ENCODE results near the gene OR4D10.
"Not testable (repeated sequence)": the region's sequence is repeated elsewhere in the genome, so short reads cannot be mapped to it uniquely, and the experiment has no call there.

Gene OR4D10

GRCh38 chr11:59473015-59473414, at the start of gene OR4D10:
OR4D10 (plus strand) TSS chr11:59473315; CDS start chr11:59477430, 4,115 bp downstream.
- Histone ChIP-seq H3K4me1 (ENCODE audit: control insufficient read depth in 5 of 5, insufficient read depth in 5 of 5, low read length in 5 of 5) (no peaks in the 10 kb centered on the region), H3K36me3 (ENCODE audit: control insufficient read depth in 5 of 5, insufficient read depth in 5 of 5, low read length in 5 of 5) (no peaks in the 10 kb centered on the region), H3K4me3 (ENCODE audit: low read depth in 1 of 5, low read length in 5 of 5) (no peak within 1 kb of the TSS), H3K9ac (ENCODE audit: low read length in 5 of 5) (no peak within 1 kb of the TSS), H3K27ac (ENCODE audit: low read depth, low read length) (no peak within 1 kb of the TSS), H3K27me3 (ENCODE audit: control insufficient read depth in 5 of 5, insufficient read depth in 4 of 5, low read length in 5 of 5) (no peaks in the 10 kb centered on the region), H3K9me3 (ENCODE audit: control insufficient read depth in 5 of 5, low read length in 5 of 5) (no peaks in the 10 kb centered on the region)

GRCh38 chr11:59423835-59424234, 49.3 kb upstream of the OR4D10 start:
- Histone ChIP-seq H3K9me3 (ENCODE audit: control insufficient read depth in 5 of 5, low read length in 5 of 5) (no peaks in the 10 kb centered on the region), H3K27ac (ENCODE audit: low read depth, low read length) (no peak overlapping the region), H3K4me3 (ENCODE audit: low read depth in 1 of 5, low read length in 5 of 5) (no peak overlapping the region), H3K36me3 (ENCODE audit: control insufficient read depth in 5 of 5, insufficient read depth in 5 of 5, low read length in 5 of 5) (no peaks in the 10 kb centered on the region), H3K9ac (ENCODE audit: low read length in 5 of 5) (no peak overlapping the region), H3K4me1 (ENCODE audit: control insufficient read depth in 5 of 5, insufficient read depth in 5 of 5, low read length in 5 of 5) (no peaks in the 10 kb centered on the region), H3K27me3 (ENCODE audit: control insufficient read depth in 5 of 5, insufficient read depth in 4 of 5, low read length in 5 of 5) (no peaks in the 10 kb centered on the region)

DNA sequence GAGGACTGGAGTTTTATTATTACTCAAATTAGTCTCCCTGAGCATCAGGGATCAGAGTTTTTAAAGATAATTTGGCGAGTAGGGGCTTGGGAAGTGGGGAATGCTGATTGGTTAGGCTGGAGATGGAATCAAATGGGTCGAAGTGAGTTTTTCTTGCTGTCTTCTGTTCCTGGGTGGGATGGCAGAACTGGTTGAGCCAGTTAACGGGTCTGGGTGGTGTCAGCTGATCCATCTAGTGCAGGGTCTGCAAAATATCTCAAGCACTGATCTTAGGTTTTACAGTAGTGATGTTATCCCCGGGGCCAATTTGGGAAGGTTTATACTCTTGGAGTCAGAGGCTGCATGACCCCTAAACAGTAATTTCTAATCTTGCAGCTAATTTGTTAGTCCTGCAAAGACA, 48.0 kb upstream of the OR4D10 start:
- Histone ChIP-seq H3K4me3 (ENCODE audit: low read depth in 1 of 5, low read length in 5 of 5) (no peak overlapping the region), H3K9me3 (ENCODE audit: control insufficient read depth in 5 of 5, low read length in 5 of 5) (no peaks in the 10 kb centered on the region), H3K36me3 (ENCODE audit: control insufficient read depth in 5 of 5, insufficient read depth in 5 of 5, low read length in 5 of 5) (no peaks in the 10 kb centered on the region), H3K27me3 (ENCODE audit: control insufficient read depth in 5 of 5, insufficient read depth in 4 of 5, low read length in 5 of 5) (no peaks in the 10 kb centered on the region), H3K4me1 (ENCODE audit: control insufficient read depth in 5 of 5, insufficient read depth in 5 of 5, low read length in 5 of 5) (no peaks in the 10 kb centered on the region), H3K27ac (ENCODE audit: low read depth, low read length) (no peak overlapping the region), H3K9ac (ENCODE audit: low read length in 5 of 5) (no peak overlapping the region)

DNA sequence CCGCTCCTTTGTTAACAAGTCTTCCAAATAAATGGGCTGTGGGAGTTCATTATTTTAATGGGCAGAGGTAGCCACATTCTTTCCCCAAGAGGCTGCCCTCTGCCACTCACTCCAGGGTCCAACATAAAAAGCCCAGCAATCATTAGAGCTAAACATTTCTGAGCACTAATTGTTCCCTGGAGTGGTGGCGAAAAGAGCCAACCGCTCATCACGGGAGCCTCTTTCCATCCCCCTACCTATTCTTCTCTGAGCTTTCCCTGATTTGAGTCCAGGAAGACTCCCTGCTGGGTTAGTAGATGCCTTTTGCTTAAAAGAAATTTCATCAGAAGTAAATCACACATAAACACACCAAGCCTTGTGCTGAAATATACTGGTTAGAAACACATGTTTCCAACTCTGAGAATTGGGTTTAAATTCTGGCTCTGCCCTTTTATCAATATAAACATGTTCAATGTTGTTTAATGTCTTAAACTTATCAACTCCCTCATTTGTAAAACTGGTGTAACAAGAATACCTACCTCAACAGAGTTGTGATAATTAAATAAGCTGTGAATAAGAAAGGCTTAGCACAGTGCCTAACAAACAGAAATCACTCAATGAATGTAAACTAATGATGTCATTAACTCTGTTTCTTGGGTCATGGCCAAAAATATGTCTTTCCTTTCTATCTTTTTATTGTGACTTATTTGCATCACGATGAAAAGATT, 46.6 kb upstream of the OR4D10 start, which contains the start of gene OR5A2:
Gene OR5A2, minus strand, starts transcription at position 53 of the 707 bp plus-strand sequence. CDS start 3,460 bp downstream, outside the sequence.
- no peak within 1 kb of the TSS for H3K9ac ChIP-seq (ENCODE audit: low read length in 5 of 5)
- H3K27me3 ChIP-seq (ENCODE audit: control insufficient read depth in 5 of 5, insufficient read depth in 4 of 5, low read length in 5 of 5): no peaks in the 10 kb centered on the region
- H3K4me1 ChIP-seq (ENCODE audit: control insufficient read depth in 5 of 5, insufficient read depth in 5 of 5, low read length in 5 of 5): no peaks in the 10 kb centered on the region
- H3K9me3 ChIP-seq (ENCODE audit: control insufficient read depth in 5 of 5, low read length in 5 of 5): no peaks in the 10 kb centered on the region
- H3K27ac ChIP-seq (ENCODE audit: low read depth, low read length): no peak within 1 kb of the TSS
- H3K4me3 ChIP-seq (ENCODE audit: low read depth in 1 of 5, low read length in 5 of 5): no peak within 1 kb of the TSS
- no peaks in the 10 kb centered on the region for H3K36me3 ChIP-seq (ENCODE audit: control insufficient read depth in 5 of 5, insufficient read depth in 5 of 5, low read length in 5 of 5)

DNA sequence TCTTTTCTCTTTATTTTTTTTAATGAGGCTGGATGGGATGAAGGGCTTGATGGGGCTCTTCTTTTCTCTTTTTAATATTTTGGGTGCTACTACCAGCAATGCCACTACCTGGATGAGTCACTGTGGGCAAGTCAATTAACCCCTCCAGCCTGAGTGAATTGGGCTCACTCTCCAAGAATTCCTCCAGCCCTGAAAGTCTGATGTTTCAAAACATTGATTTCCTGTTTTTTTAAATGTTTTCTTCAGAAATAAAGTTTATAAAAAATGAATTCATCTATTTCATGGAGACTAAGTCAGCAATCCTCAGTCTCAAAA, 46.1 kb upstream of the OR4D10 start:
- H3K4me1 ChIP-seq (ENCODE audit: control insufficient read depth in 5 of 5, insufficient read depth in 5 of 5, low read length in 5 of 5): no peaks in the 10 kb centered on the region
- no peak overlapping the region for H3K4me3 ChIP-seq (ENCODE audit: low read depth in 1 of 5, low read length in 5 of 5)
- H3K9me3 ChIP-seq (ENCODE audit: control insufficient read depth in 5 of 5, low read length in 5 of 5): no peaks in the 10 kb centered on the region

GRCh38 chr11:59429924-59430516, 43.1 kb upstream of the OR4D10 start:
- Histone ChIP-seq H3K9ac (ENCODE audit: low read length in 5 of 5) (no peak overlapping the region), H3K4me1 (ENCODE audit: control insufficient read depth in 5 of 5, insufficient read depth in 5 of 5, low read length in 5 of 5) (no peaks in the 10 kb centered on the region), H3K4me3 (ENCODE audit: low read depth in 1 of 5, low read length in 5 of 5) (no peak overlapping the region), H3K9me3 (ENCODE audit: control insufficient read depth in 5 of 5, low read length in 5 of 5) (no peaks in the 10 kb centered on the region), H3K27ac (ENCODE audit: low read depth, low read length) (no peak overlapping the region), H3K36me3 (ENCODE audit: control insufficient read depth in 5 of 5, insufficient read depth in 5 of 5, low read length in 5 of 5) (no peaks in the 10 kb centered on the region), H3K27me3 (ENCODE audit: control insufficient read depth in 5 of 5, insufficient read depth in 4 of 5, low read length in 5 of 5) (no peaks in the 10 kb centered on the region)

More for the DNA sequence above, 46.1 kb upstream of the OR4D10 start:
- no peak overlapping the region for H3K27ac ChIP-seq (ENCODE audit: low read depth, low read length)
- H3K27me3 ChIP-seq (ENCODE audit: control insufficient read depth in 5 of 5, insufficient read depth in 4 of 5, low read length in 5 of 5): no peaks in the 10 kb centered on the region
- no peak overlapping the region for H3K9ac ChIP-seq (ENCODE audit: low read length in 5 of 5)
- no peaks in the 10 kb centered on the region for H3K36me3 ChIP-seq (ENCODE audit: control insufficient read depth in 5 of 5, insufficient read depth in 5 of 5, low read length in 5 of 5)

DNA sequence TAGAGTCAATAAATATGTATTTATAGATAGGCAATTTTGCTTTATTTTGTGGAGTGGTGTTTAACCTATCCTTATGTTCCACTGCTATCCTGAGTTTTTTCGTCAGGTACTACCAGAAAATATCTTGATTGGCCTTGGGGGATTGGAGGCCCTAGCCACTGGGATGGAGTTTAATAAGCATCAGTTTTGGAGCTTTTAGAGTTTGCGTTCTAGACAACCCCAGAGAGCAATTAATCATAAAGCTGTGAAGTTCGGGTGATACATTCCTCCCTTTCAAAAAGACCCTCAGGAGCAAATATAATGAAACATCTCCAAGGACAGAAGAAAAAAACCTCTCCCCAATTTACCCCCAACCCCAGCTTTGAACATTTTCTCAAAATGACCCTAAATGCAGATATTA, 36.9 kb upstream of the OR4D10 start, which contains the start of gene OR5A1:
Gene OR5A1, plus strand, starts transcription at position 301 of the 400 bp plus-strand sequence. CDS start 6,700 bp downstream, outside the sequence.
- H3K36me3 ChIP-seq (ENCODE audit: control insufficient read depth in 5 of 5, insufficient read depth in 5 of 5, low read length in 5 of 5): no peaks in the 10 kb centered on the region
- H3K4me3 ChIP-seq (ENCODE audit: low read depth in 1 of 5, low read length in 5 of 5): no peak within 1 kb of the TSS
- no peaks in the 10 kb centered on the region for H3K27me3 ChIP-seq (ENCODE audit: control insufficient read depth in 5 of 5, insufficient read depth in 4 of 5, low read length in 5 of 5)

DNA sequence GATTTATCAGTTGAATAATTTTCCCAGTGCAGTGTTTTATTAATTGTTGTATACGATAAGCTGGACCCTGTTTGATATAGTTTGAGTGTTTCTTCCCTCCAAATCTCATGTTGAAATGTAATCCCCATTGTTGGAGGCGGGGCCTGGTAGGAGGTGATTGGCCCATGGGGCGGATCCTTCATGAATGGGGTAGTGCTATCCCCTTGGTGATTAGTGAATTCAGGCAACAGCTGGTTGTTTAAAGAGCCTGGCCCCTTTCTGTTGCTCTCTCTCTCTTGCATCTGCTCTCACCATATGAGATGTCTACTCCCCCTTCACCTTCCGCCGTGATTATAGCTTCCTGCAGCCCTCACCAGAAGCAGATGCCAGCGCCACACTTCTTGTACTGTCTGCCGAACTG, 35.3 kb upstream of the OR4D10 start:
- H3K9ac ChIP-seq (ENCODE audit: low read length in 5 of 5): no peak overlapping the region

More for the DNA sequence above, 36.9 kb upstream of the OR4D10 start, which contains the start of gene OR5A1:
- no peaks in the 10 kb centered on the region for H3K4me1 ChIP-seq (ENCODE audit: control insufficient read depth in 5 of 5, insufficient read depth in 5 of 5, low read length in 5 of 5)
- H3K9me3 ChIP-seq (ENCODE audit: control insufficient read depth in 5 of 5, low read length in 5 of 5): no peaks in the 10 kb centered on the region
- no peak within 1 kb of the TSS for H3K27ac ChIP-seq (ENCODE audit: low read depth, low read length)
- H3K9ac ChIP-seq (ENCODE audit: low read length in 5 of 5): no peak within 1 kb of the TSS

GRCh38 chr11:59445624-59446023, 27.5 kb upstream of the OR4D10 start:
- not testable (repeated sequence) for H3K27me3 ChIP-seq (ENCODE audit: control insufficient read depth in 5 of 5, insufficient read depth in 4 of 5, low read length in 5 of 5); H3K4me3 ChIP-seq (ENCODE audit: low read depth in 1 of 5, low read length in 5 of 5); H3K9me3 ChIP-seq (ENCODE audit: control insufficient read depth in 5 of 5, low read length in 5 of 5); H3K36me3 ChIP-seq (ENCODE audit: control insufficient read depth in 5 of 5, insufficient read depth in 5 of 5, low read length in 5 of 5); H3K4me1 ChIP-seq (ENCODE audit: control insufficient read depth in 5 of 5, insufficient read depth in 5 of 5, low read length in 5 of 5); H3K9ac ChIP-seq (ENCODE audit: low read length in 5 of 5); H3K27ac ChIP-seq (ENCODE audit: low read depth, low read length)

More for the DNA sequence above, 35.3 kb upstream of the OR4D10 start:
- H3K9me3 ChIP-seq (ENCODE audit: control insufficient read depth in 5 of 5, low read length in 5 of 5): no peaks in the 10 kb centered on the region
- no peaks in the 10 kb centered on the region for H3K27me3 ChIP-seq (ENCODE audit: control insufficient read depth in 5 of 5, insufficient read depth in 4 of 5, low read length in 5 of 5)
- H3K4me1 ChIP-seq (ENCODE audit: control insufficient read depth in 5 of 5, insufficient read depth in 5 of 5, low read length in 5 of 5): no peaks in the 10 kb centered on the region
- no peak overlapping the region for H3K27ac ChIP-seq (ENCODE audit: low read depth, low read length)
- H3K4me3 ChIP-seq (ENCODE audit: low read depth in 1 of 5, low read length in 5 of 5): no peak overlapping the region
- no peaks in the 10 kb centered on the region for H3K36me3 ChIP-seq (ENCODE audit: control insufficient read depth in 5 of 5, insufficient read depth in 5 of 5, low read length in 5 of 5)

DNA sequence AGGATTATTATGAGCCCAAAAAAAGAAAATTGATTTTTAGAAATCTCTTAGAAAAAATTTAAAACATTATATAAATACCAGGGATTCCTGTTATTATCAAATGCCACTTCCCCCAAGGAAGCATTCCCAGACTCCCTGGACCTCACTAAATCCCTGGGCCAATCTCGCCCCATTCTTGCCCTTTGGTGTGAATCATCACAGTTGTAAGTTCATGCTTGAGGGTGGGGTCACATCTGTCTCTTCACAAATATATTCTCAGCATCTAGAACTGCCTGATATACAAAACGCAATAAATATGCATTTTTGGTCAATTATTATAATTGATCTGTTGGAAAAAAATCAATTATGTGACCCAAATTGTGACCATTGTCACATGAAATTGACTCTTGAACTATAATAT, 24.6 kb upstream of the OR4D10 start:
- Histone ChIP-seq H3K36me3 (ENCODE audit: control insufficient read depth in 5 of 5, insufficient read depth in 5 of 5, low read length in 5 of 5) (no peaks in the 10 kb centered on the region), H3K9me3 (ENCODE audit: control insufficient read depth in 5 of 5, low read length in 5 of 5) (peaks cover 0 to 9% (median 3%) of the 10 kb centered on the region in 5 donors), H3K4me1 (ENCODE audit: control insufficient read depth in 5 of 5, insufficient read depth in 5 of 5, low read length in 5 of 5) (no peaks in the 10 kb centered on the region), H3K4me3 (ENCODE audit: low read depth in 1 of 5, low read length in 5 of 5) (no peak overlapping the region), H3K27me3 (ENCODE audit: control insufficient read depth in 5 of 5, insufficient read depth in 4 of 5, low read length in 5 of 5) (no peaks in the 10 kb centered on the region), H3K27ac (ENCODE audit: low read depth, low read length) (no peak overlapping the region), H3K9ac (ENCODE audit: low read length in 5 of 5) (no peak overlapping the region)

Measured in subcutaneous abdominal adipose tissue (tissue), 5 donors.